ENCODE measurements around the gene RELB. TPM values are rescaled to one million over a fixed set of nuclear protein-coding genes. Genes with fewer than 3 reads are reported as not detected.

RELB gene
- total RNA-seq, 2 donors from 2014 or later: 17.1 to 42.4 TPM

GRCh38 chr19:45016388-45017314, 15.4 kb downstream of the RELB start:
- Histone ChIP-seq H3K36me3 (no peaks in the 10 kb centered on the region), H3K9me3 (no peaks in the 10 kb centered on the region), H3K4me3 (no peak overlapping the region), H3K9ac (ENCODE audit: low read depth in 2 of 2, low read length in 2 of 2) (peak overlapping the region in 1 of 2 donors; percentile 35), H3K27ac (peak overlapping the region; percentile 25), H3K27me3 (no peaks in the 10 kb centered on the region), H3K4me1 (no peaks in the 10 kb centered on the region)
- peak; percentile 76 for DNase-seq
- intact Hi-C loops (cut with DNase I): no loop called here
- peak; percentile 47 for TF ChIP-seq CTCF (IDR thresholded peaks at IDR 0.05)

- Histone ChIP-seq H3K9ac (ENCODE audit: low read depth in 2 of 2, low read length in 2 of 2) (no peak overlapping the region), H3K27ac (no peak overlapping the region), H3K9me3 (no peaks in the 10 kb centered on the region), H3K27me3 (no peaks in the 10 kb centered on the region), H3K36me3 (no peaks in the 10 kb centered on the region), H3K4me3 (no peak overlapping the region), H3K4me1 (no peaks in the 10 kb centered on the region)
- intact Hi-C loops (cut with DNase I): no loop called here
- TF ChIP-seq CTCF (IDR thresholded peaks at IDR 0.05): no peak
- DNase-seq: no peak
These were observed 17.9 kb downstream of the RELB start for GRCh38 chr19:45019187-45019586.

GRCh38 chr19:45020071-45020470, 18.8 kb downstream of the RELB start:
- Histone ChIP-seq H3K4me1 (no peaks in the 10 kb centered on the region), H3K9ac (ENCODE audit: low read depth in 2 of 2, low read length in 2 of 2) (no peak overlapping the region), H3K9me3 (no peaks in the 10 kb centered on the region), H3K4me3 (no peak overlapping the region), H3K27me3 (no peaks in the 10 kb centered on the region), H3K36me3 (no peaks in the 10 kb centered on the region), H3K27ac (no peak overlapping the region)
- DNase-seq: no peak
- no peak for TF ChIP-seq CTCF (IDR thresholded peaks at IDR 0.05)
- intact Hi-C loops (cut with DNase I): no loop called here

- Histone ChIP-seq H3K9me3 (no peaks in the 10 kb centered on the region), H3K4me1 (no peaks in the 10 kb centered on the region), H3K27ac (no peak overlapping the region), H3K36me3 (no peaks in the 10 kb centered on the region), H3K27me3 (no peaks in the 10 kb centered on the region), H3K4me3 (no peak overlapping the region), H3K9ac (ENCODE audit: low read depth in 2 of 2, low read length in 2 of 2) (no peak overlapping the region)
- TF ChIP-seq CTCF (IDR thresholded peaks at IDR 0.05): no peak
- intact Hi-C loops (cut with DNase I): no loop called here
- DNase-seq: no peak
These were observed 20.7 kb downstream of the RELB start for GRCh38 chr19:45021971-45022370.

- DNase-seq: no peak
- no peaks in the 10 kb centered on the region for H3K36me3 ChIP-seq
- intact Hi-C loops (cut with DNase I): no loop called here
- H3K4me3 ChIP-seq: no peak overlapping the region
- H3K9ac ChIP-seq (ENCODE audit: low read depth in 2 of 2, low read length in 2 of 2): no peak overlapping the region
- no peak overlapping the region for H3K27ac ChIP-seq
- no peaks in the 10 kb centered on the region for H3K9me3 ChIP-seq
- no peak for TF ChIP-seq CTCF (IDR thresholded peaks at IDR 0.05)
- no peaks in the 10 kb centered on the region for H3K4me1 ChIP-seq
- no peaks in the 10 kb centered on the region for H3K27me3 ChIP-seq
These were observed 21.8 kb downstream of the RELB start for GRCh38 chr19:45023048-45023447.

Measured in colonic mucosa (tissue), 4 donors.